Measurements from ENCODE around the gene B9D1.

GRCh38 chr17:19341211-19341631 lies 21.3 kb downstream of the B9D1 start:
- no peak for TF ChIP-seq CTCF (conservative IDR thresholded peaks at IDR 0.05; ENCODE audit: low read length)
- no peak for TF ChIP-seq EZH2phosphoT487 (IDR thresholded peaks at IDR 0.05; ENCODE audit: borderline replicate concordance, low read depth, low read length)

All from OCI-LY7 (cell line).